Panc1 (cell line): Measurements from ENCODE around the gene RRP12. TPM values are rescaled to one million over a fixed set of nuclear protein-coding genes. Genes with fewer than 3 reads are reported as not detected.

Experiments used
- ATAC-seq: fragments of 200-7000 bp; cut with Tn5 transposase; 2 replicates; pipeline ENCODE4 v1.9.1; 2020; ENCODE audit warnings: mild to moderate bottlenecking, moderate library complexity
- BruUV-seq: library from RNA; stranded (reverse); fragments of 400-500 nt; replicated peaks from 2 replicates; lab custom pipeline; 2021; lab: Mats Ljungman, UMichigan
- CTCF ChIA-PET: fragments of 300-600 bp; sonication (Branson Sonifier 250); formaldehyde crosslinking; loops from one replicate; lab custom pipeline; 2022; ENCODE audit warnings: antibody characterized with exemption; lab: Charles Lee
- POLR2A ChIA-PET: fragments of 300-600 bp; sonication (Branson Sonifier 250); formaldehyde crosslinking; loops from one replicate; lab custom pipeline; 2022; ENCODE audit warnings: antibody characterized with exemption; lab: Charles Lee
- DNase-seq: peaks from one replicate; pipeline ENCODE4 v3.0.0-alpha.2; 2010; ENCODE audit warnings: low read depth, low spot score
- H3K27ac ChIP-seq: 2 replicates; pipeline ENCODE4 v1.5.1; 2011; ENCODE audit warnings: mild to moderate bottlenecking, low read length, inconsistent platforms
- H3K27me3 ChIP-seq: fragments of 200-500 bp; sonication (Bioruptor generic); 2 replicates; pipeline ENCODE4 v1.6.0; 2014; ENCODE audit warnings: low read length, inconsistent platforms; ENCODE audit not compliant: control insufficient read depth, insufficient read depth
- H3K36me3 ChIP-seq: fragments of 200-500 bp; sonication (Bioruptor generic); 2 replicates; pipeline ENCODE4 v1.5.1; 2014; ENCODE audit warnings: inconsistent platforms, mild to moderate bottlenecking, low read length, moderate library complexity; ENCODE audit not compliant: control insufficient read depth, insufficient read depth
- H3K4me1 ChIP-seq: 2 replicates; pipeline ENCODE4 v1.5.1; 2011; ENCODE audit warnings: inconsistent platforms, mild to moderate bottlenecking, low read length, moderate library complexity; ENCODE audit not compliant: control insufficient read depth, insufficient read depth
- H3K4me3 ChIP-seq, 2 experiments: 2 replicates each; pipeline ENCODE4 v1.5.1; 2011 to 2012; ENCODE audit warnings: low read depth in 2 of 2, low read length in 2 of 2, mild to moderate bottlenecking in 2 of 2, inconsistent platforms in 1 of 2, moderate library complexity in 1 of 2
- H3K9me3 ChIP-seq: fragments of 200-500 bp; sonication (Bioruptor generic); 2 replicates; pipeline ENCODE4 v1.5.1; 2014; ENCODE audit warnings: low read depth, mild to moderate bottlenecking, inconsistent platforms, low read length, moderate library complexity; ENCODE audit not compliant: control insufficient read depth, insufficient read depth
- CTCF ChIP-seq: fragments of 450-650 bp; IDR thresholded peaks from 2 replicates; pipeline ENCODE4 v1.5.1; 2017; ENCODE audit warnings: mild to moderate bottlenecking
- POLR2AphosphoS5 ChIP-seq: IDR thresholded peaks from 2 replicates; pipeline ENCODE4 v1.6.1; 2012; ENCODE audit warnings: mild to moderate bottlenecking, low read depth, low read length, moderate library complexity
- REST ChIP-seq, 2 experiments: IDR thresholded peaks; 2 replicates each; pipeline ENCODE4 v1.6.1; 2011 to 2012; ENCODE audit warnings: low read depth in 2 of 2, control low read depth in 1 of 2, low read length in 1 of 2, mild to moderate bottlenecking in 1 of 2, moderate library complexity in 1 of 2; ENCODE audit not compliant: insufficient read depth in 1 of 2
- SIN3A ChIP-seq: IDR thresholded peaks from 2 replicates; pipeline ENCODE4 v1.6.1; 2012; ENCODE audit warnings: low read depth, mild to moderate bottlenecking, low read length, moderate library complexity, borderline replicate concordance; ENCODE audit not compliant: insufficient read depth
- TCF7L2 ChIP-seq: IDR thresholded peaks from 2 replicates; pipeline ENCODE4 v1.6.1; 2011; ENCODE audit warnings: mild to moderate bottlenecking, low read depth, low read length, inconsistent platforms
- in situ Hi-C: cut with HindIII; loops from 2 replicates; pipeline ENCODE4 v1.10.0; 2016; ENCODE audit warnings: low sequenced_read_pairs, low pct_unique_long_range_greater_than_20kb
- intact Hi-C: fragments of 100-400 bp; cut with micrococcal nuclease; formaldehyde crosslinking; loops from one replicate; pipeline ENCODE4 v1.10.0; 2022; ENCODE audit not compliant: unreplicated experiment
- total RNA-seq: library from RNA; stranded (reverse); gene quantifications from one replicate; pipeline ENCODE4 v1.2.1, GENCODE V29; 2021; ENCODE audit not compliant: unreplicated experiment

The RRP12 gene
- total RNA-seq, 1 experiment from 2014 or later, result 94.9 TPM

- CTCF ChIA-PET, result no interaction called here
- intact Hi-C loops, result no loop called here
- H3K4me1 ChIP-seq, result peaks cover 23% of the 10 kb centered on the region
Measured at GRCh38 chr10:97336942-97337831, 64.0 kb downstream of the RRP12 start.

GRCh38 chr10:97336446-97336845, 64.7 kb downstream of the RRP12 start:
- H3K4me3 ChIP-seq, result no peak overlapping the region
- H3K36me3 ChIP-seq, result no peaks in the 10 kb centered on the region
- CTCF ChIA-PET, result no interaction called here
- H3K27me3 ChIP-seq, result no peaks in the 10 kb centered on the region
- in situ Hi-C loops (no loop called here), intact Hi-C loops (no loop called here)
- peaks cover 30% of the 10 kb centered on the region for H3K4me1 ChIP-seq
- TF ChIP-seq CTCF (no peak), REST (IDR thresholded peaks at IDR 0.05; ENCODE audit: insufficient read depth in 1 of 2, low read depth in 2 of 2, low read length in 1 of 2) (no peak), SIN3A (no peak), TCF7L2 (no peak), POLR2AphosphoS5 (no peak)
- TSS peak; percentile 78 for BruUV-seq
- no peaks in the 10 kb centered on the region for H3K9me3 ChIP-seq
- H3K27ac ChIP-seq, result peak overlapping the region; percentile 63
- ATAC-seq (no peak), DNase-seq (no peak)
- POLR2A ChIA-PET, result no interaction called here

More at GRCh38 chr10:97336942-97337831, 64.0 kb downstream of the RRP12 start:
- peak; percentile 45; the same call in 1 of the 2 replicates for TF ChIP-seq TCF7L2
- TF ChIP-seq POLR2AphosphoS5, result no peak
- H3K27me3 ChIP-seq, result no peaks in the 10 kb centered on the region
- POLR2A ChIA-PET, result no interaction called here
- no peak for ATAC-seq
- no TSS peak for BruUV-seq
- H3K27ac ChIP-seq, result peak overlapping the region; percentile 63
- no peaks in the 10 kb centered on the region for H3K9me3 ChIP-seq
- H3K36me3 ChIP-seq, result no peaks in the 10 kb centered on the region
- no peak overlapping the region for H3K4me3 ChIP-seq
- in situ Hi-C loops, result no loop called here
- no peak for DNase-seq

GRCh38 chr10:97336006-97336405, 65.1 kb downstream of the RRP12 start:
- ATAC-seq (no peak), DNase-seq (no peak)
- Histone ChIP-seq H3K27me3 (no peaks in the 10 kb centered on the region), H3K9me3 (no peaks in the 10 kb centered on the region), H3K27ac (no peak overlapping the region; the same call in 1 of the 2 replicates), H3K4me1 (peaks cover 34% of the 10 kb centered on the region), H3K4me3 (no peak overlapping the region), H3K36me3 (no peaks in the 10 kb centered on the region)
- intact Hi-C loops, result no loop called here
- in situ Hi-C loops, result no loop called here
- POLR2A ChIA-PET, result no interaction called here
- BruUV-seq, result no TSS peak
- TF ChIP-seq CTCF (no peak), SIN3A (no peak), POLR2AphosphoS5 (no peak), REST (IDR thresholded peaks at IDR 0.05; ENCODE audit: insufficient read depth in 1 of 2, low read depth in 2 of 2, low read length in 1 of 2) (no peak), TCF7L2 (no peak)
- CTCF ChIA-PET, result no interaction called here
